GM12874 (cell line): ENCODE results near the gene PPP2R5A.

Experiments used
- CTCF ChIP-seq: IDR thresholded peaks from 2 replicates; pipeline ENCODE4 v1.5.1; 2011; ENCODE audit warnings: low read depth, mild to moderate bottlenecking, control low read depth, low read length, moderate library complexity; ENCODE audit not compliant: insufficient read depth

Gene PPP2R5A

GRCh38 chr1:212269306-212269705 lies 15.9 kb upstream of the PPP2R5A start:
- no peak for TF ChIP-seq CTCF

GRCh38 chr1:212270564-212270963 lies 14.6 kb upstream of the PPP2R5A start:
- TF ChIP-seq CTCF = no peak

- no peak for TF ChIP-seq CTCF
Observed at GRCh38 chr1:212271234-212271633, 14.0 kb upstream of the PPP2R5A start.

GRCh38 chr1:212271823-212272485 lies 13.3 kb upstream of the PPP2R5A start:
- TF ChIP-seq CTCF = no peak

GRCh38 chr1:212281590-212281989 lies 3.6 kb upstream of the PPP2R5A start:
- no peak for TF ChIP-seq CTCF

GRCh38 chr1:212283741-212284140 lies 1.5 kb upstream of the PPP2R5A start:
- TF ChIP-seq CTCF = no peak

GRCh38 chr1:212284332-212284743 lies 872 bp upstream of the PPP2R5A start:
- no peak for TF ChIP-seq CTCF
